IMR-90 (cell line): ENCODE measurements around the gene KRI1. TPM values are rescaled to one million over a fixed set of nuclear protein-coding genes. Genes with fewer than 3 reads are reported as not detected.

ENCODE experiments used
- ATAC-seq: fragments of 200-7000 bp; cut with Tn5 transposase; 2 replicates; pipeline ENCODE4 v1.9.1; 2020; ENCODE audit warnings: low read depth, mild to moderate bottlenecking, moderate library complexity
- BruUV-seq: library from RNA; stranded (reverse); fragments of 400-500 nt; replicated peaks from 2 replicates; lab custom pipeline; 2021; lab: Mats Ljungman, UMichigan
- CTCF ChIA-PET: fragments of 300-600 bp; formaldehyde crosslinking; extraction: SDS; loops from one replicate; lab custom pipeline; 2021; ENCODE audit warnings: antibody characterized with exemption; lab: Yijun Ruan, JAX
- POLR2A ChIA-PET: fragments of 300-600 bp; sonication (Branson Sonifier 250); formaldehyde crosslinking; loops from one replicate; lab custom pipeline; 2022; ENCODE audit warnings: antibody characterized with exemption; ENCODE audit not compliant: unreplicated experiment; lab: Charles Lee
- DNase-seq: peaks from one replicate; pipeline ENCODE4 v3.0.0; 2013
- H2AFZ ChIP-seq: replicated peaks from 2 replicates; pipeline ENCODE3; 2013; ENCODE audit warnings: low read length, mild to moderate bottlenecking; ENCODE audit not compliant: poor library complexity
- H2AK5ac ChIP-seq: 2 replicates; pipeline ENCODE4 v1.6.1; 2013; ENCODE audit warnings: low read depth, low read length, inconsistent platforms
- H2AK9ac ChIP-seq: replicated peaks from 2 replicates; pipeline ENCODE3; 2013; ENCODE audit warnings: mild to moderate bottlenecking, low read depth, low read length, moderate library complexity; ENCODE audit not compliant: poor library complexity
- H2BK120ac ChIP-seq: 2 replicates; pipeline ENCODE4 v1.6.1; 2013; ENCODE audit warnings: low read depth, low read length, inconsistent platforms
- H2BK15ac ChIP-seq: 3 replicates; pipeline ENCODE4 v1.6.1; 2013; ENCODE audit warnings: low read depth, low read length, inconsistent platforms
- H2BK20ac ChIP-seq: 2 replicates; pipeline ENCODE4 v1.6.1; 2013; ENCODE audit warnings: low read depth, mild to moderate bottlenecking, inconsistent platforms, low read length, moderate library complexity
- H2BK5ac ChIP-seq: 2 replicates; pipeline ENCODE4 v1.6.1; 2013; ENCODE audit warnings: mild to moderate bottlenecking, low read depth, low read length, inconsistent platforms; ENCODE audit not compliant: poor library complexity, severe bottlenecking
- H3K14ac ChIP-seq: replicated peaks from 2 replicates; pipeline ENCODE4 v1.6.1; 2013; ENCODE audit warnings: low read depth, low read length, inconsistent platforms
- H3K18ac ChIP-seq: 2 replicates; pipeline ENCODE4 v1.6.1; 2013; ENCODE audit warnings: low read depth, low read length, control low read depth
- H3K23ac ChIP-seq: 2 replicates; pipeline ENCODE4 v1.6.1; 2013; ENCODE audit warnings: low read depth, low read length, inconsistent platforms
- H3K27ac ChIP-seq: 2 replicates; pipeline ENCODE4 v1.5.1; 2013; ENCODE audit warnings: mild to moderate bottlenecking, control low read depth, low read length; ENCODE audit not compliant: insufficient read depth
- H3K27me3 ChIP-seq: 2 replicates; pipeline ENCODE4 v1.6.1; 2013; ENCODE audit warnings: low read length; ENCODE audit not compliant: control insufficient read depth, insufficient read depth
- H3K36me3 ChIP-seq: 2 replicates; pipeline ENCODE4 v1.6.1; 2013; ENCODE audit warnings: low read length, mixed read lengths; ENCODE audit not compliant: control insufficient read depth, insufficient read depth
- H3K4ac ChIP-seq: 2 replicates; pipeline ENCODE4 v1.6.1; 2013; ENCODE audit warnings: low read depth, low read length, inconsistent platforms
- H3K4me1 ChIP-seq: 2 replicates; pipeline ENCODE4 v1.6.1; 2013; ENCODE audit warnings: low read length, mixed read lengths; ENCODE audit not compliant: control insufficient read depth, insufficient read depth
- H3K4me2 ChIP-seq: 2 replicates; pipeline ENCODE4 v1.6.1; 2013; ENCODE audit warnings: low read depth, mild to moderate bottlenecking, control low read depth, low read length, moderate library complexity
- H3K4me3 ChIP-seq: 2 replicates; pipeline ENCODE4 v1.5.1; 2013; ENCODE audit warnings: low read depth, mild to moderate bottlenecking, control low read depth, low read length, moderate library complexity; ENCODE audit not compliant: insufficient read depth
- H3K56ac ChIP-seq: 2 replicates; pipeline ENCODE4 v1.6.1; 2013; ENCODE audit warnings: low read length, inconsistent platforms; ENCODE audit not compliant: insufficient read depth; ENCODE audit errors: extremely low read depth
- H3K79me1 ChIP-seq, 2 experiments: 2 replicates each; pipeline ENCODE4 v1.6.1; 2013; ENCODE audit warnings: low read length in 2 of 2, inconsistent platforms in 1 of 2, low read depth in 1 of 2
- H3K9ac ChIP-seq: 2 replicates; pipeline ENCODE4 v1.6.1; 2013; ENCODE audit warnings: low read depth, low read length, control low read depth
- H3K9me1 ChIP-seq: 2 replicates; pipeline ENCODE4 v1.6.1; 2013; ENCODE audit warnings: low read length, inconsistent platforms; ENCODE audit not compliant: insufficient read depth
- H3K9me3 ChIP-seq: 2 replicates; pipeline ENCODE4 v1.6.1; 2013; ENCODE audit warnings: low read length; ENCODE audit not compliant: control insufficient read depth, insufficient read depth
- H4K20me1 ChIP-seq: 2 replicates; pipeline ENCODE4 v1.6.1; 2013; ENCODE audit warnings: low read length, inconsistent platforms; ENCODE audit not compliant: insufficient read depth
- H4K5ac ChIP-seq: 2 replicates; pipeline ENCODE4 v1.6.1; 2013; ENCODE audit warnings: mild to moderate bottlenecking, low read depth, low read length, control low read depth
- H4K8ac ChIP-seq, 2 experiments: 2 replicates each; pipeline ENCODE4 v1.6.1; 2013; ENCODE audit warnings: low read depth in 2 of 2, low read length in 2 of 2, control low read depth in 1 of 2, inconsistent platforms in 1 of 2
- H4K91ac ChIP-seq: 2 replicates; pipeline ENCODE4 v1.6.1; 2013; ENCODE audit warnings: low read depth, low read length, inconsistent platforms; ENCODE audit not compliant: insufficient read depth
- WGBS, 2 experiments: methylation state at CpG; one replicate each; pipeline versions ENCODE4 v1.1.5 to v1.1.7; 2013; ENCODE audit warnings: missing lambda C conversion rate in 2 of 2; ENCODE audit not compliant: insufficient read length in 1 of 2; ENCODE audit errors: extremely low coverage in 2 of 2; 5-methylcytosine and 5-hydroxymethylcytosine counted together
- dilution Hi-C: fragments of 300-500 bp; cut with HindIII; formaldehyde crosslinking; loops from one replicate; pipeline ENCODE4 v1.14.3; 2018; ENCODE audit warnings: low sequenced_read_pairs; ENCODE audit not compliant: unreplicated experiment
- in situ Hi-C: fragments of 300-500 bp; cut with MboI; formaldehyde crosslinking; loops from 3 replicates; pipeline ENCODE4 v1.14.3; 2019; ENCODE audit warnings: low sequenced_read_pairs, inconsistent platforms, mixed read lengths
- intact Hi-C: fragments of 100-400 bp; cut with micrococcal nuclease; formaldehyde crosslinking; loops from 2 replicates; pipeline ENCODE4 v1.10.0; 2022
- polyA plus RNA-seq, 3 experiments: library from polyadenylated mRNA; depleted of rRNA; stranded (reverse); fragments of >200 nt; gene quantifications; 2 replicates each; pipeline ENCODE4 v1.2.3, GENCODE V29; 2012; ENCODE audit warnings: low replicate concordance in 1 of 3
- total RNA-seq: library from RNA; depleted of rRNA; stranded (reverse); fragments of >200 nt; gene quantifications from 2 replicates; pipeline ENCODE4 v1.2.3, GENCODE V29; 2012
- TF ChIP-seq, protein P1 (sequence below): fragments of 150-350 bp; IDR thresholded peaks from 2 replicates; pipeline ENCODE4 v1.6.1; 2016; ENCODE audit warnings: low read depth, mild to moderate bottlenecking, low read length, moderate library complexity, borderline replicate concordance

Gene KRI1
- total and polyA plus RNA-seq, 2 of the 4 experiments (the other 2 are of a cell fraction), result 5.7 to 13.3 TPM

- dilution Hi-C loops (no loop called here), in situ Hi-C loops (no loop called here), intact Hi-C loops (no loop called here)
- BruUV-seq, result no TSS peak
- H3K4me1 ChIP-seq, result peaks cover 4% of the 10 kb centered on the region
- no peak overlapping the region for H3K23ac ChIP-seq
- no peaks in the 10 kb centered on the region for H3K9me3 ChIP-seq
- H2AFZ ChIP-seq, result peak overlapping the region; percentile 91
- ATAC-seq (peak; percentile 8; the same call in 1 of the 2 replicates), DNase-seq (no peak)
- H2BK20ac ChIP-seq, result no peak overlapping the region
- no peaks in the 10 kb centered on the region for H3K9me1 ChIP-seq
- H3K36me3 ChIP-seq, result no peaks in the 10 kb centered on the region
- no peak overlapping the region for H3K56ac ChIP-seq
- H2BK15ac ChIP-seq, result no peak overlapping the region
- no peaks in the 10 kb centered on the region for H4K20me1 ChIP-seq
- no peak overlapping the region for H3K4ac ChIP-seq
- H2BK5ac ChIP-seq, result no peak overlapping the region
- H4K5ac ChIP-seq, result no peak overlapping the region
- H3K4me2 ChIP-seq, result peak overlapping the region; percentile 86
- H3K9ac ChIP-seq, result no peak overlapping the region
- no peaks in the 10 kb centered on the region for H3K79me1 ChIP-seq
- no peak overlapping the region for H4K91ac ChIP-seq
- peaks cover 53% of the 10 kb centered on the region for H3K27me3 ChIP-seq
- no peak overlapping the region for H3K14ac ChIP-seq
- CTCF ChIA-PET, result interaction anchor here (1.7 kb wide), 1 partner anchor 11 kb away, joined by 4 read pairs; no protein-coding TSS in a partner anchor
- peak overlapping the region; percentile 48 for H3K4me3 ChIP-seq
- POLR2A ChIA-PET, result no interaction called here
- no peak overlapping the region for H3K27ac ChIP-seq
- H4K8ac ChIP-seq, result no peak overlapping the region
- H2AK9ac ChIP-seq, result no peak overlapping the region
- no peak overlapping the region for H2AK5ac ChIP-seq
- WGBS, 2 experiments, result 31% methylated on average over 3 of the region's 10 CpGs; no CpG with 5 or more reads in 1 of the 2 experiments
- H3K18ac ChIP-seq, result no peak overlapping the region
- TF ChIP-seq, protein P1, sequence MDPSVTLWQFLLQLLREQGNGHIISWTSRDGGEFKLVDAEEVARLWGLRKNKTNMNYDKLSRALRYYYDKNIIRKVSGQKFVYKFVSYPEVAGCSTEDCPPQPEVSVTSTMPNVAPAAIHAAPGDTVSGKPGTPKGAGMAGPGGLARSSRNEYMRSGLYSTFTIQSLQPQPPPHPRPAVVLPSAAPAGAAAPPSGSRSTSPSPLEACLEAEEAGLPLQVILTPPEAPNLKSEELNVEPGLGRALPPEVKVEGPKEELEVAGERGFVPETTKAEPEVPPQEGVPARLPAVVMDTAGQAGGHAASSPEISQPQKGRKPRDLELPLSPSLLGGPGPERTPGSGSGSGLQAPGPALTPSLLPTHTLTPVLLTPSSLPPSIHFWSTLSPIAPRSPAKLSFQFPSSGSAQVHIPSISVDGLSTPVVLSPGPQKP, result no peak
- no peak overlapping the region for H2BK120ac ChIP-seq
Measured at GRCh38 chr19:10516671-10517286, 49.0 kb downstream of the KRI1 start.
